MM.1S (cell line): Measurements from ENCODE around the gene BEND2.

Experiments used
- DNase-seq: peaks from one replicate; pipeline ENCODE4 v3.0.0-alpha.2; 2015
- H2AFZ ChIP-seq: fragments of 300-600 bp; sonication (generic); 2 replicates; pipeline ENCODE4 v1.6.0; 2016; ENCODE audit warnings: antibody characterized with exemption, low read length
- H3F3A ChIP-seq: fragments of 300-600 bp; sonication (generic); 2 replicates; pipeline ENCODE4 v1.6.1; 2016; ENCODE audit warnings: mild to moderate bottlenecking, antibody characterized with exemption, low read length, moderate library complexity, mixed read lengths; ENCODE audit not compliant: insufficient read depth
- H3K27ac ChIP-seq: fragments of 300-600 bp; sonication (generic); 2 replicates; pipeline ENCODE4 v1.5.1; 2016; ENCODE audit warnings: mild to moderate bottlenecking, low read length
- H3K27me3 ChIP-seq: fragments of 300-600 bp; sonication (generic); replicated peaks from 2 replicates; pipeline ENCODE4 v1.6.0; 2016; ENCODE audit warnings: low read length; ENCODE audit not compliant: insufficient read depth
- H3K36me3 ChIP-seq: fragments of 300-600 bp; sonication (generic); replicated peaks from 2 replicates; pipeline ENCODE4 v1.6.1; 2016; ENCODE audit warnings: mild to moderate bottlenecking, low read length, mixed read lengths; ENCODE audit not compliant: insufficient read depth
- H3K4me1 ChIP-seq: fragments of 300-600 bp; sonication (generic); 2 replicates; pipeline ENCODE4 v1.6.1; 2016; ENCODE audit warnings: low read length, mixed read lengths
- H3K4me2 ChIP-seq: fragments of 300-600 bp; sonication (generic); 2 replicates; pipeline ENCODE4 v1.6.0; 2016; ENCODE audit warnings: low read depth, low read length
- H3K4me3 ChIP-seq: fragments of 300-600 bp; sonication (generic); 2 replicates; pipeline ENCODE4 v1.5.1; 2016; ENCODE audit warnings: low read length, mixed read lengths
- H3K79me2 ChIP-seq: fragments of 300-600 bp; sonication (generic); 2 replicates; pipeline ENCODE4 v1.6.1; 2016; ENCODE audit warnings: mixed run types, low read length, mixed read lengths
- H3K9ac ChIP-seq: fragments of 300-600 bp; sonication (generic); 2 replicates; pipeline ENCODE4 v1.6.1; 2016; ENCODE audit warnings: low read length, mixed read lengths
- H3K9me2 ChIP-seq: fragments of 300-600 bp; sonication (generic); replicated peaks from 2 replicates; pipeline ENCODE4 v1.6.1; 2016; ENCODE audit warnings: mild to moderate bottlenecking, low read length, mixed read lengths; ENCODE audit not compliant: insufficient read depth
- H3K9me3 ChIP-seq: fragments of 300-600 bp; sonication (generic); replicated peaks from 2 replicates; pipeline ENCODE4 v1.6.1; 2016; ENCODE audit warnings: mild to moderate bottlenecking, low read length, mixed read lengths; ENCODE audit not compliant: insufficient read depth
- H4K20me1 ChIP-seq: fragments of 300-600 bp; sonication (generic); 2 replicates; pipeline ENCODE4 v1.6.1; 2016; ENCODE audit warnings: mild to moderate bottlenecking, low read length, moderate library complexity, mixed read lengths; ENCODE audit not compliant: insufficient read depth
- CTCF ChIP-seq: fragments of 300-600 bp; sonication (generic); IDR thresholded peaks from 2 replicates; pipeline ENCODE4 v1.5.1; 2016; ENCODE audit warnings: antibody characterized with exemption, low read length, mixed read lengths
- EZH2 ChIP-seq: fragments of 300-600 bp; sonication (generic); optimal IDR thresholded peaks from 2 replicates; pipeline ENCODE3; 2017; ENCODE audit warnings: low read depth, mild to moderate bottlenecking, antibody characterized with exemption, low read length, mixed read lengths
- EZH2phosphoT487 ChIP-seq: fragments of 300-600 bp; sonication (generic); IDR thresholded peaks from 2 replicates; pipeline ENCODE4 v1.6.1; 2018; ENCODE audit warnings: antibody characterized with exemption, low read length

BEND2 gene

GRCh38 chrX:18126971-18127370 is 93.7 kb downstream of the BEND2 start:
- no peak for TF ChIP-seq CTCF
- no peaks in the 10 kb centered on the region for H4K20me1 ChIP-seq

GRCh38 chrX:18119856-18120255 is 100.8 kb downstream of the BEND2 start:
- Histone ChIP-seq H3K79me2 (no peaks in the 10 kb centered on the region), H3K9me2 (no peaks in the 10 kb centered on the region), H3K4me1 (no peaks in the 10 kb centered on the region), H3K27me3 (no peaks in the 10 kb centered on the region), H3K9ac (no peak overlapping the region), H2AFZ (no peak overlapping the region), H3K4me3 (no peak overlapping the region), H3F3A (no peaks in the 10 kb centered on the region), H3K36me3 (no peaks in the 10 kb centered on the region), H3K9me3 (no peaks in the 10 kb centered on the region), H3K27ac (no peak overlapping the region), H4K20me1 (no peaks in the 10 kb centered on the region), H3K4me2 (no peak overlapping the region)
- no peak for DNase-seq
- TF ChIP-seq EZH2 (no peak), CTCF (no peak), EZH2phosphoT487 (no peak)

More at GRCh38 chrX:18126971-18127370, 93.7 kb downstream of the BEND2 start:
- Histone ChIP-seq H3K27ac (no peak overlapping the region), H3K9me3 (no peaks in the 10 kb centered on the region), H3K36me3 (no peaks in the 10 kb centered on the region), H3K9me2 (no peaks in the 10 kb centered on the region), H2AFZ (no peak overlapping the region), H3K79me2 (no peaks in the 10 kb centered on the region), H3K4me1 (no peaks in the 10 kb centered on the region), H3K4me3 (no peak overlapping the region), H3F3A (no peaks in the 10 kb centered on the region), H3K27me3 (no peaks in the 10 kb centered on the region), H3K9ac (no peak overlapping the region), H3K4me2 (no peak overlapping the region)
- no peak for DNase-seq
